K562 (cell line): ENCODE data around the gene KAT2B. TPM values are rescaled to one million over a fixed set of nuclear protein-coding genes. Genes with fewer than 3 reads are reported as not detected.

Source experiments
- BACH1 ChIP-seq: fragments of 200-800 bp; sonication (Bioruptor generic); IDR thresholded peaks from 2 replicates; pipeline ENCODE4 v1.6.1; 2016; ENCODE audit warnings: missing genetic modification characterization, missing compliant biosample characterization
- CUX1 ChIP-seq: fragments of 200-800 bp; sonication (Bioruptor generic); IDR thresholded peaks from 2 replicates; pipeline ENCODE4 v1.6.1; 2016; ENCODE audit warnings: missing genetic modification characterization, missing compliant biosample characterization
- ILF3 ChIP-seq: fragments of 450-650 bp; IDR thresholded peaks from 2 replicates; pipeline ENCODE4 v1.6.1; 2018; ENCODE audit warnings: antibody characterized with exemption, mild to moderate bottlenecking, moderate library complexity, borderline replicate concordance
- KDM4B ChIP-seq, 2 experiments: fragments of 450-650 bp in 1 of 2; sonication (generic) in 1 of 2; IDR thresholded peaks; 2 replicates each; pipeline ENCODE4 v1.6.1; 2016 to 2017; ENCODE audit warnings: borderline replicate concordance in 2 of 2, antibody characterized with exemption in 1 of 2, low read depth in 1 of 2, mild to moderate bottlenecking in 1 of 2
- MBD1 ChIP-seq: fragments of 250-450 bp; sonication (Bioruptor Pico); IDR thresholded peaks from 2 replicates; pipeline ENCODE4 v1.8.0; 2022; ENCODE audit warnings: inconsistent platforms
- NONO ChIP-seq, 2 experiments: fragments of 200-400 bp in 1 of 2; fragments of 450-650 bp in 1 of 2; formaldehyde crosslinking in 1 of 2; IDR thresholded peaks; 2 replicates each; pipeline ENCODE4 v1.6.1; 2017; ENCODE audit warnings: low read depth in 2 of 2, mild to moderate bottlenecking in 2 of 2, moderate library complexity in 2 of 2, low read length in 1 of 2
- RB1 ChIP-seq: fragments of 450-650 bp; IDR thresholded peaks from 2 replicates; pipeline ENCODE4 v1.6.1; 2017; ENCODE audit warnings: low read depth, mild to moderate bottlenecking
- SMARCE1 ChIP-seq: fragments of 450-650 bp; IDR thresholded peaks from 2 replicates; pipeline ENCODE4 v1.7.1; 2016; ENCODE audit warnings: mild to moderate bottlenecking
- STAT5A ChIP-seq: IDR thresholded peaks from 2 replicates; pipeline ENCODE4 v1.6.1; 2012; ENCODE audit warnings: low read length, inconsistent platforms, borderline replicate concordance
- THRAP3 ChIP-seq: fragments of 450-650 bp; IDR thresholded peaks from 2 replicates; pipeline ENCODE4 v1.6.1; 2016; ENCODE audit warnings: mild to moderate bottlenecking, inconsistent platforms, borderline replicate concordance
- ZBTB33 ChIP-seq: sonication (generic); formaldehyde crosslinking; IDR thresholded peaks from 2 replicates; pipeline ENCODE4 v1.8.1; 2023; ENCODE audit warnings: mild to moderate bottlenecking, missing genetic modification reagents
- ZNF609 ChIP-seq: sonication (generic); formaldehyde crosslinking; IDR thresholded peaks from 2 replicates; pipeline ENCODE4 v1.8.1; 2023; ENCODE audit warnings: missing genetic modification reagents, mild to moderate bottlenecking, borderline replicate concordance
- polyA plus RNA-seq, 8 experiments: library from polyadenylated mRNA; depleted of rRNA in 4 of 8; stranded (reverse) in 5 of 8; unstranded in 3 of 8; fragments of >200 nt; fragmentation: Nextera tagmentation in 2 of 8; fragmentation: Illumina TruSeq in 1 of 8; extraction: Ambion mirVana in 2 of 8; extraction: Trizol in 1 of 8; gene quantifications; 2 replicates each; pipeline versions ENCODE4 v1.2.1 to v1.2.3, GENCODE V29; 2011 to 2014; ENCODE audit warnings: inconsistent platforms in 1 of 8, missing spikeins in 1 of 8
- total RNA-seq, 7 experiments: library from RNA; depleted of rRNA in 6 of 7; stranded (reverse); fragments of >200 nt in 6 of 7; fragmentation: Illumina TruSeq in 2 of 7; extraction: Trizol in 2 of 7; gene quantifications; 2 replicates each; pipeline versions ENCODE4 v1.2.1 to v1.2.3, GENCODE V29; 2011 to 2021; ENCODE audit warnings: low replicate concordance in 1 of 7

KAT2B gene
- total and polyA plus RNA-seq, 9 of the 15 experiments (the other 6 are each of a cell fraction or from before 2014, with no cell fraction given) = 3.3 to 14.9 (median 12.2) TPM

- TF ChIP-seq STAT5A (peak; percentile 98), RB1 (peak; percentile 51; the same call in 1 of the 2 replicates), ZBTB33 (CRISPR knock-in tag) (0 out of 2 replicates have a peak, but pooled peaks have one; percentile 26), NONO (IDR thresholded peaks at IDR 0.05; ENCODE audit: low read depth in 2 of 2, low read length in 1 of 2) (peak in 1 of 2 experiments; percentile 94; a peak in 2 of 4 replicates), CUX1 (CRISPR knock-in tag) (0 out of 2 replicates have a peak, but pooled peaks have one; percentile 42), KDM4B (IDR thresholded peaks at IDR 0.05; ENCODE audit: borderline replicate concordance in 2 of 2, low read depth in 1 of 2) (no peak), SMARCE1 (peak; percentile 99), ZNF609 (CRISPR knock-in tag) (0 out of 2 replicates have a peak, but pooled peaks have one; percentile 64), ILF3 (peak; percentile 75; the same call in 1 of the 2 replicates), THRAP3 (no peak), BACH1 (tag) (peak; percentile 66; the same call in 1 of the 2 replicates), MBD1 (CRISPR knock-in tag) (no peak)
These were observed 17.2 kb upstream of the KAT2B start (continued) for GRCh38 chr3:20022954-20023622.
